Transverse colon (tissue), 4 donors: ENCODE results near the gene IFIT2.

ENCODE experiments used
- CTCF ChIP-seq, 5 experiments: fragments of 200-600 bp in 3 of 5; fragments of 450-650 bp in 2 of 5; sonication (generic) in 3 of 5; IDR thresholded peaks; 1 replicate in 2 of 5; 2 replicates in 3 of 5; pipeline ENCODE4 v1.5.1; 2016 to 2017; ENCODE audit warnings: antibody characterized with exemption in 5 of 5, inconsistent platforms in 3 of 5, mild to moderate bottlenecking in 2 of 5, moderate library complexity in 1 of 5
- EP300 ChIP-seq: sonication (generic); formaldehyde crosslinking; IDR thresholded peaks from one replicate; pipeline ENCODE4 v1.6.1; 2017; ENCODE audit warnings: antibody characterized with exemption, low read depth
- POLR2A ChIP-seq: fragments of 450-650 bp; IDR thresholded peaks from one replicate; pipeline ENCODE4 v1.6.1; 2016; ENCODE audit warnings: antibody characterized with exemption, mild to moderate bottlenecking, moderate library complexity
- POLR2AphosphoS5 ChIP-seq, 3 donors: sonication (generic); formaldehyde crosslinking; IDR thresholded peaks; one replicate each; pipeline ENCODE4 v1.6.1; 2016; ENCODE audit warnings: antibody characterized with exemption in 3 of 3

DNA sequence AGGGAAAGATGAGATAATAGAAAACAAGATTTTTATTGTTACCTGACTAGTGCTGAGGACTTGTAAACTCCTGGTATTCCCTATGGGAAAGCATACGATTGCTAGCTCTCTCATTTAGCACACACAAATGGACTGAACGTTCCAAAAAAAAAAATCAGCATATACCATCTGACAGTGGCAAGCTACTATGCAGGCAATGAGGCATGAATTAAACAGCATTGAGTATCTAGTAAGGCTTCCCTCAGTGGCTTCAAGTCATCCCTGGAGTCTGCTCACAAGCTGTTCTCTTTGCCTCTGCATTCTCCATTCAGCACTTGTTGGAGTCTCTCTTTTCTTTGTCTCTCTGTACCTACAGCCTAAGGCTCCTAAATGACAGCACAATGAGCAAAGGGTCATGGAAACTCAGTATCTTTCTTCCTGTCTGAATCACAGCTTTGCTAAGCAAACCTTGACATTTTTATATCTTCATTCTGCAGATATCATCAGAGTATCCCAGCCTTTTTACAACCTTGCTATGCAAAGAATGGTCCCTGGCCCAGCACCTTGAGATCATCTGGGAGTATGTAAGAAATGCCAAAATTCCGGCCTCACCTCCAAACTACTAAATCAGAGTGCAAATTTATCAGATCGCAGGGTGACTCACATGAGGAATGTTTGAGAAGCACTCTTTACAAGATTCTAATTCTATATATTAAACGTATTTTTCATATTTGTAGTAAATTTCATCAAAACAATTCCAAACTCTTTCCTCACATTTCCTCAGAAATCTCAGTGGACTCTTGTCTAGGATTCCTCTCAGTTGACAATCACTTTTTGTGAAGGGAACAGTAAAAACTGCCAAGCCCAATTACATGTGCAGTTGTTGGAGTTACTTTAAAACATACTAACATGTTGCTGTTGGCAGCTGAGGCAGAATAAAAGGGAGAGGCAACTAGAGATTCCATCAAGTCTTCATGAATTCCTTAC, 39.5 kb upstream of the IFIT2 start:
- TF ChIP-seq CTCF (IDR thresholded peaks at IDR 0.05) (no peak), POLR2A (no peak), POLR2AphosphoS5 (IDR thresholded peaks at IDR 0.05) (no peak), EP300 (no peak)
